ENCODE measurements around the gene SLC39A11.

- TF ChIP-seq POLR2AphosphoS5 (IDR thresholded peaks at IDR 0.05): no peak
- no peak for TF ChIP-seq CTCF (IDR thresholded peaks at IDR 0.05)
- TF ChIP-seq EP300 (IDR thresholded peaks at IDR 0.05): no peak
Measured at GRCh38 chr17:72852277-72852938, 240.1 kb downstream of the SLC39A11 start.

Measured in upper lobe of left lung (tissue), 4 donors.